GM23338 (cell line): Measurements from ENCODE around the gene DIP2C. TPM values are rescaled to one million over a fixed set of nuclear protein-coding genes. Genes with fewer than 3 reads are reported as not detected.
A peak's percentile ranks its signal among the peaks of the same experiment; 100 is the strongest.

ENCODE experiments used
- ATAC-seq: fragments of 200-7000 bp; cut with Tn5 transposase; 3 replicates; pipeline ENCODE4 v1.9.1; 2020
- DNase-seq: peaks from one replicate; pipeline ENCODE4 v3.0.0-alpha.2; 2015; ENCODE audit warnings: low spot score
- H2AFZ ChIP-seq: fragments of 200-600 bp; sonication (generic); 2 replicates; pipeline ENCODE4 v1.8.0; 2016; ENCODE audit warnings: antibody characterized with exemption, mild to moderate bottlenecking, moderate library complexity
- H3F3A ChIP-seq: fragments of 200-600 bp; sonication (generic); replicated peaks from 2 replicates; pipeline ENCODE4 v1.8.0; 2017; ENCODE audit warnings: antibody characterized with exemption, mixed run types, low read depth
- H3K27ac ChIP-seq: fragments of 200-600 bp; sonication (generic); 2 replicates; pipeline ENCODE4 v1.6.1; 2016; ENCODE audit warnings: low read depth
- H3K27me3 ChIP-seq: fragments of 200-600 bp; sonication (generic); 2 replicates; pipeline ENCODE4 v1.8.0; 2016; ENCODE audit warnings: mild to moderate bottlenecking, mixed run types, moderate library complexity; ENCODE audit not compliant: insufficient read depth
- H3K36me3 ChIP-seq: fragments of 200-600 bp; sonication (generic); 2 replicates; pipeline ENCODE4 v1.8.0; 2016; ENCODE audit warnings: mild to moderate bottlenecking; ENCODE audit not compliant: insufficient read depth
- H3K4me1 ChIP-seq: fragments of 200-600 bp; sonication (generic); 2 replicates; pipeline ENCODE4 v1.8.0; 2016; ENCODE audit warnings: mild to moderate bottlenecking, moderate library complexity; ENCODE audit not compliant: insufficient read depth
- H3K4me2 ChIP-seq: fragments of 200-600 bp; sonication (generic); 2 replicates; pipeline ENCODE4 v1.7.1; 2017; ENCODE audit warnings: mixed run types
- H3K4me3 ChIP-seq: fragments of 200-600 bp; sonication (generic); 2 replicates; pipeline ENCODE4 v1.6.1; 2016; ENCODE audit warnings: mixed run types
- H3K79me2 ChIP-seq: fragments of 200-600 bp; sonication (generic); replicated peaks from 2 replicates; pipeline ENCODE4 v1.8.0; 2017; ENCODE audit warnings: mild to moderate bottlenecking; ENCODE audit not compliant: insufficient read depth
- H3K9me2 ChIP-seq: fragments of 200-600 bp; sonication (generic); 2 replicates; pipeline ENCODE4 v1.8.0; 2017; ENCODE audit not compliant: insufficient read depth
- H4K20me1 ChIP-seq: fragments of 200-600 bp; sonication (generic); replicated peaks from 2 replicates; pipeline ENCODE4 v1.8.0; 2017; ENCODE audit warnings: mild to moderate bottlenecking; ENCODE audit not compliant: insufficient read depth
- H3K27ac Mint-ChIP-seq: 2 replicates; pipeline ENCODE4 v1.8.0; 2020; ENCODE audit warnings: inconsistent platforms, mild to moderate bottlenecking, moderate library complexity, mixed read lengths
- H3K27me3 Mint-ChIP-seq: 3 replicates; pipeline ENCODE4 v1.8.0; 2022; ENCODE audit warnings: low read depth, mild to moderate bottlenecking, moderate library complexity, mixed read lengths, inconsistent platforms; ENCODE audit not compliant: insufficient read depth, poor library complexity
- H3K36me3 Mint-ChIP-seq: 3 replicates; pipeline ENCODE4 v1.8.0; 2021; ENCODE audit warnings: low read depth, mild to moderate bottlenecking, inconsistent platforms, moderate library complexity, mixed read lengths
- H3K4me1 Mint-ChIP-seq: 3 replicates; pipeline ENCODE4 v1.8.0; 2020; ENCODE audit warnings: mild to moderate bottlenecking, inconsistent platforms, mixed read lengths
- H3K4me3 Mint-ChIP-seq: 3 replicates; pipeline ENCODE4 v1.8.0; 2021; ENCODE audit warnings: moderate library complexity, mild to moderate bottlenecking, inconsistent platforms, mixed read lengths
- H3K9me3 Mint-ChIP-seq: 3 replicates; pipeline ENCODE4 v1.8.0; 2020; ENCODE audit warnings: moderate library complexity, mild to moderate bottlenecking, inconsistent platforms, mixed read lengths
- CTCF ChIP-seq, 2 experiments: fragments of 200-600 bp in 1 of 2; sonication (generic) in 1 of 2; conservative IDR thresholded peaks; 2 replicates each; pipeline versions ENCODE4 v1.5.1 to v1.6.1; 2016 to 2017; ENCODE audit warnings: antibody characterized with exemption in 2 of 2, low read depth in 2 of 2, mild to moderate bottlenecking in 2 of 2, moderate library complexity in 1 of 2
- ETS1 ChIP-seq: IDR thresholded peaks from 2 replicates; pipeline ENCODE4 v1.6.1; 2016; ENCODE audit warnings: antibody characterized with exemption
- EZH2 ChIP-seq: fragments of 200-600 bp; sonication (generic); IDR thresholded peaks from one replicate; pipeline ENCODE4 v1.8.0; 2017; ENCODE audit warnings: antibody characterized with exemption, mild to moderate bottlenecking, low read depth; ENCODE audit not compliant: unreplicated experiment
- EZH2phosphoT487 ChIP-seq: fragments of 200-600 bp; sonication (generic); IDR thresholded peaks from one replicate; pipeline ENCODE4 v1.8.1; 2018; ENCODE audit warnings: antibody characterized with exemption; ENCODE audit not compliant: unreplicated experiment
- JUNB ChIP-seq: IDR thresholded peaks from one replicate; pipeline ENCODE4 v1.6.1; 2016; ENCODE audit warnings: antibody characterized with exemption; ENCODE audit not compliant: unreplicated experiment
- NANOG ChIP-seq: IDR thresholded peaks from 2 replicates; pipeline ENCODE4 v1.6.1; 2016; ENCODE audit warnings: antibody characterized with exemption, borderline replicate concordance
- POLR2AphosphoS5 ChIP-seq: IDR thresholded peaks from 2 replicates; pipeline ENCODE4 v1.6.1; 2016; ENCODE audit warnings: antibody characterized with exemption, low read depth
- STAT1 ChIP-seq: IDR thresholded peaks from one replicate; pipeline ENCODE4 v1.6.1; 2016; ENCODE audit warnings: antibody characterized with exemption; ENCODE audit not compliant: unreplicated experiment
- ZNF114 ChIP-seq: fragments of 250-450 bp; sonication (Bioruptor Pico); IDR thresholded peaks from 2 replicates; pipeline ENCODE4 v1.5.0; 2020; ENCODE audit warnings: mild to moderate bottlenecking, moderate library complexity
- ZNF462 ChIP-seq: fragments of 250-450 bp; sonication (Bioruptor Pico); IDR thresholded peaks from 2 replicates; pipeline ENCODE4 v1.5.0; 2020; ENCODE audit warnings: mild to moderate bottlenecking, moderate library complexity
- polyA plus RNA-seq: library from polyadenylated mRNA; unstranded; fragments of >200 nt; fragmentation: Nextera tagmentation; extraction: Ambion mirVana; gene quantifications from 2 replicates; pipeline ENCODE4 v1.2.1, GENCODE V29; 2016
- total RNA-seq: library from RNA; depleted of rRNA; stranded (reverse); fragments of >200 nt; shearing (Covaris generic); gene quantifications from 2 replicates; pipeline ENCODE4 v1.2.3, GENCODE V29; 2014

Gene DIP2C
- total and polyA plus RNA-seq, 2 experiments from 2014 or later = 5.1 to 7.7 TPM

GRCh38 chr10:614139-614711 lies 75.2 kb downstream of the DIP2C start (continued):
- no peak for TF ChIP-seq EZH2phosphoT487
- no peak for TF ChIP-seq CTCF (conservative IDR thresholded peaks at IDR 0.05; ENCODE audit: low read depth in 2 of 2)
- TF ChIP-seq JUNB = no peak
- no peak for TF ChIP-seq STAT1
- no peak for TF ChIP-seq EZH2

- H3F3A ChIP-seq = 0 out of 2 replicates have a peak, but pooled peaks cover 3% of the 10 kb centered on the region
- no peaks in the 10 kb centered on the region for H3K36me3 ChIP-seq
- Mint-ChIP-seq H3K4me1 (peaks cover 56% of the 10 kb centered on the region), H3K9me3 (no peaks in the 10 kb centered on the region; the same call in 2 of the 3 replicates), H3K36me3 (no peaks in the 10 kb centered on the region), H3K4me3 (no peak overlapping the region), H3K27ac (peak overlapping the region; percentile 25), H3K27me3 (peaks cover 7% of the 10 kb centered on the region)
- peaks cover 19% of the 10 kb centered on the region for H3K4me1 ChIP-seq
- peaks cover 27% of the 10 kb centered on the region for H3K79me2 ChIP-seq
- no peak overlapping the region for H2AFZ ChIP-seq
- H3K9me2 ChIP-seq = no peaks in the 10 kb centered on the region
- H3K27ac ChIP-seq = no peak overlapping the region
- no peaks in the 10 kb centered on the region for H3K27me3 ChIP-seq
- ATAC-seq = no peak
- peak overlapping the region; percentile 48 for H3K4me2 ChIP-seq
- no peaks in the 10 kb centered on the region; the same call in 1 of the 2 replicates for H4K20me1 ChIP-seq
- no peak overlapping the region for H3K4me3 ChIP-seq
- DNase-seq = peak; percentile 33
- TF ChIP-seq NANOG (no peak), EZH2phosphoT487 (no peak), ZNF462 (CRISPR knock-in tag) (no peak), JUNB (no peak), POLR2AphosphoS5 (no peak), CTCF (conservative IDR thresholded peaks at IDR 0.05; ENCODE audit: low read depth in 2 of 2) (no peak), STAT1 (no peak), EZH2 (no peak), ZNF114 (CRISPR knock-in tag) (no peak), ETS1 (no peak)
These were observed 76.0 kb downstream of the DIP2C start for GRCh38 chr10:613271-614138.
